Nephron progenitor cell (in vitro differentiated cells): Measurements from ENCODE around the gene MAPKAPK3.

Source experiments
- DNase-seq: peaks from one replicate; pipeline ENCODE4 v3.0.0; 2021
- H3K27ac Mint-ChIP-seq: 2 replicates; pipeline ENCODE4 v1.8.0; 2021; ENCODE audit warnings: mild to moderate bottlenecking, moderate library complexity, mixed read lengths
- H3K27me3 Mint-ChIP-seq: 2 replicates; pipeline ENCODE4 v1.8.0; 2021; ENCODE audit warnings: mild to moderate bottlenecking, low read depth, mixed read lengths; ENCODE audit not compliant: poor library complexity
- H3K36me3 Mint-ChIP-seq: 2 replicates; pipeline ENCODE4 v1.8.0; 2021; ENCODE audit warnings: low read depth, mixed read lengths
- H3K4me1 Mint-ChIP-seq: 2 replicates; pipeline ENCODE4 v1.8.0; 2021; ENCODE audit warnings: mixed read lengths
- H3K4me3 Mint-ChIP-seq: 2 replicates; pipeline ENCODE4 v1.8.0; 2021; ENCODE audit warnings: mild to moderate bottlenecking, moderate library complexity, mixed read lengths
- H3K9me3 Mint-ChIP-seq: 2 replicates; pipeline ENCODE4 v1.8.0; 2021; ENCODE audit warnings: mild to moderate bottlenecking, moderate library complexity, mixed read lengths
- TF ChIP-seq, protein P1 (sequence below): fragments of 200-600 bp; sonication (generic); IDR thresholded peaks from 2 replicates; pipeline ENCODE4 v1.5.0; 2021; ENCODE audit warnings: antibody characterized with exemption

MAPKAPK3 gene

DNA sequence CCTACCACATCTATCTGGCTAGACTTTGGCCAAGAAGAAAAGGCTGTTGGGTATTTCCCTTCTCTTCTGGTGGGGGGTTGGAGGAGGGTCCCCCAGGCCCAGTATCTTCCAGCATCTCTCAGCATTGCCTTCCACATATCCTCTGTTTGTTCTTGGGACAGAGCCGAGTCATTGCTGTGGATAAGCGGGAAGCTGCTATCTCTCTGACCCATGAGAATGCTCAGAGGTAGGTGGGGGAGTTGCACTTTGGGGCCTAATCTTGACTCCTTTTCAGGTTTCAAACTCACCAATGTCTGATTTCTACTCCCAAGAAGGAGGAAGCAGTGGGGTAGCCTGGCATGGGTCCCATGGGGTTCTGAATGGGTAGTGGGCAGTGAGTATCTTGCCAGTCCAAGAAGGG lies 39.6 kb upstream of the MAPKAPK3 start:
- Mint-ChIP-seq H3K27ac (no peak overlapping the region), H3K4me3 (no peak overlapping the region), H3K36me3 (no peaks in the 10 kb centered on the region), H3K9me3 (no peaks in the 10 kb centered on the region), H3K4me1 (no peaks in the 10 kb centered on the region), H3K27me3 (peaks cover 4% of the 10 kb centered on the region)
- TF ChIP-seq, protein P1, sequence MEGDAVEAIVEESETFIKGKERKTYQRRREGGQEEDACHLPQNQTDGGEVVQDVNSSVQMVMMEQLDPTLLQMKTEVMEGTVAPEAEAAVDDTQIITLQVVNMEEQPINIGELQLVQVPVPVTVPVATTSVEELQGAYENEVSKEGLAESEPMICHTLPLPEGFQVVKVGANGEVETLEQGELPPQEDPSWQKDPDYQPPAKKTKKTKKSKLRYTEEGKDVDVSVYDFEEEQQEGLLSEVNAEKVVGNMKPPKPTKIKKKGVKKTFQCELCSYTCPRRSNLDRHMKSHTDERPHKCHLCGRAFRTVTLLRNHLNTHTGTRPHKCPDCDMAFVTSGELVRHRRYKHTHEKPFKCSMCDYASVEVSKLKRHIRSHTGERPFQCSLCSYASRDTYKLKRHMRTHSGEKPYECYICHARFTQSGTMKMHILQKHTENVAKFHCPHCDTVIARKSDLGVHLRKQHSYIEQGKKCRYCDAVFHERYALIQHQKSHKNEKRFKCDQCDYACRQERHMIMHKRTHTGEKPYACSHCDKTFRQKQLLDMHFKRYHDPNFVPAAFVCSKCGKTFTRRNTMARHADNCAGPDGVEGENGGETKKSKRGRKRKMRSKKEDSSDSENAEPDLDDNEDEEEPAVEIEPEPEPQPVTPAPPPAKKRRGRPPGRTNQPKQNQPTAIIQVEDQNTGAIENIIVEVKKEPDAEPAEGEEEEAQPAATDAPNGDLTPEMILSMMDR, result no peak
- no peak for DNase-seq

DNA sequence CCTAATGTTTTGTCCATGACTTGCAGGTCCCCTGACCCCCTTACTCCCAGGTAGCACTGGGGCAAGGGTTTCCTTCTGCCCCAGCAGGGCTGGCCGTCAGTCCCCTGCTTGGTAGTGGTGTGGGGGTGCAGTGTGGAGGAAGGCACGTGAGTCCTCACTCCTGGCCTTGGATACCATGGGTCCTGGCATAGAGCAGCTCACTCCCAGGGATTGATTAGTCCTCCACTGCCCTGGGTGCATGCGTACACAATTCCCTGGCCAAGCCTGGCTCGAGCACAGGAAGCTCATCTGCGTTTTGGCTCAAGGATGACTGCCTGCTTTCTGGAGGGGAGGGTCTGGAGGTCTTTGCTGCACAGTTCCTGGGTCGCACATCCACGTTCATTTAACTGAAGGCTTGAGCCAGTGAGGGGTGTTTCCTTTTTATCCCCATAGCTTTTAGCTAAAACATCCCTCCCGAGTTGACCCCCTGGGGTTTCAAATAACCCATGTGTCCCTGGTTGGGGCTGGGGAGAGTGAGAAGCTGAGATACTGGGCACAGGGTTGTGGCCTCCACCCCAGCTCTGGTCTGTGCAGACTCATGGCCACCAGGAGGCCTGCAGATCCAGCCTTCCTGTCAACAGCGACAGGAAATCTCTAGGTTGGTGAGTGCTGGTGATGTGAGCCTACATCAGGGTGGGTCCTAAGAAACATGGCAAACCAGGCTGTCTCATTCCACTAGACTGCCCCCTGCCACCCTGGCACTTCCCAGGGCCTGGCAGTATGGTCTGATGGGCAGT lies 36.1 kb upstream of the MAPKAPK3 start:
- H3K9me3 Mint-ChIP-seq, result no peaks in the 10 kb centered on the region
- H3K27ac Mint-ChIP-seq, result no peak overlapping the region
- no peak overlapping the region for H3K4me3 Mint-ChIP-seq
- peaks cover 4% of the 10 kb centered on the region for H3K4me1 Mint-ChIP-seq
- peaks cover 4% of the 10 kb centered on the region for H3K27me3 Mint-ChIP-seq
- TF ChIP-seq, protein P1, result no peak
- peaks cover 7% of the 10 kb centered on the region for H3K36me3 Mint-ChIP-seq
- no peak for DNase-seq

DNA sequence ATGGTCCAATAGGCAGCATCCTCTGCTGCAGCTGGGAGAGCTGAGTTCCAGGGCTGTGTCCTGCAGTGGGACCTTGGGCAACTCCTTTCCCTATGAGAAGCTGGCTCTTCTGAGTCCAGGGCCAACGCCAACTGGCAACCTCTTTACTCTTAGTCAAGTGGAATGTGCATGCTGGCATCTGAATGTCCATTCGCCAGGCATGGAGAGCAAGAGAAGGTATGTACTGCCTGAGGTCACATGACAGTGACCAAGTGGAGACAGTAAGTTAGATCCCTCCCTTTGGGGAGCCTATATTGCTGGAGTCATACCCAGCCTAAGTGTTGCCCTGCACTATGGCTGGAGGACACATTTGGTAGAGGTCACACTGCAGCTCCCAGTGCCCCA lies 35.5 kb upstream of the MAPKAPK3 start:
- H3K9me3 Mint-ChIP-seq, result no peaks in the 10 kb centered on the region
- H3K36me3 Mint-ChIP-seq, result peaks cover 7% of the 10 kb centered on the region
- peaks cover 4% of the 10 kb centered on the region for H3K4me1 Mint-ChIP-seq
- TF ChIP-seq, protein P1, result no peak
- peaks cover 4% of the 10 kb centered on the region for H3K27me3 Mint-ChIP-seq
- no peak overlapping the region for H3K4me3 Mint-ChIP-seq
- no peak overlapping the region for H3K27ac Mint-ChIP-seq
- no peak for DNase-seq

DNA sequence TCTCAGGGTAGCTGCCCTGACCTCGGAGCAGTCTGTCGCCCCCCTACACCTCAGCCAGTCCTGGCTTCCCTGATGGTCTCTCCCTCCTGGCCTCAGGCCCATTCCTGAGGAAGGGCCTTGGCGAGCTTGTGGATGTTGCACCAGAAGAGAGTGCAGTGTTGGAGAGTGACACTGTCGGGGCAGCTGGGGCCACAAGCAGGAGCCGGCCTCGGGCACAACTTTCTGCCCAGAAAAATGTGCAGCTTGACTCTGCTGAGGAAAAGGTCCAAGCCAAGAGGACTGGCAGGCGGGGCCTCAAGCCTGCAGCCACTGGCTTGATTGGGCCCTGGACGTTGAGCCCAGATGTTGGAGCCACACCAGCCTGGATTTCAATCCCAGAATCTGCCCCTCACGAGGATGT lies 34.9 kb upstream of the MAPKAPK3 start:
- no peaks in the 10 kb centered on the region for H3K9me3 Mint-ChIP-seq
- no peak overlapping the region for H3K4me3 Mint-ChIP-seq
- DNase-seq, result no peak
- no peak overlapping the region for H3K27ac Mint-ChIP-seq
- peaks cover 4% of the 10 kb centered on the region for H3K27me3 Mint-ChIP-seq
- H3K4me1 Mint-ChIP-seq, result peaks cover 4% of the 10 kb centered on the region
- TF ChIP-seq, protein P1, result no peak
- peaks cover 7% of the 10 kb centered on the region for H3K36me3 Mint-ChIP-seq

DNA sequence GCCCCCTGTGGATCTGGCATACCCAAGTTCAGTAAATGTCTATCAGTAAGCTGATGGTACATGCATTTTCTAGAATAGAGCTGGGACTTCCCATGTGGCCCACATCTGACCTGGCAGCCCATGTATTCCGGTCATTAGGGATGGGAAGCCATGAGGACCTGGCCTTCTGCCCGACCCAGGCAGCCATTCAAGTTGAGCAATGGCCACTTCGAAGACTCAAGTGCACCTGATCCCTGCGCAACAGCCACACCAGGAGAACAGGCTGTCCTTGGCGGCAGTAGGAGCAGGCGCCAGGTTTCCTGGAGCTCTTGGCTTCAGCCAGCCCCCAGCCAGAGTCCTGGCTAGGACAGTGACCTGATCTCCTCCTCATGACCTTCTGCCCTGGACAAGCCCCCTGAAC lies 33.1 kb upstream of the MAPKAPK3 start:
- Mint-ChIP-seq H3K9me3 (no peaks in the 10 kb centered on the region), H3K4me1 (peaks cover 4% of the 10 kb centered on the region), H3K4me3 (no peak overlapping the region), H3K36me3 (peaks cover 7% of the 10 kb centered on the region), H3K27ac (peak overlapping the region; percentile 26), H3K27me3 (peaks cover 4% of the 10 kb centered on the region)
- no peak for DNase-seq
- TF ChIP-seq, protein P1, result no peak

DNA sequence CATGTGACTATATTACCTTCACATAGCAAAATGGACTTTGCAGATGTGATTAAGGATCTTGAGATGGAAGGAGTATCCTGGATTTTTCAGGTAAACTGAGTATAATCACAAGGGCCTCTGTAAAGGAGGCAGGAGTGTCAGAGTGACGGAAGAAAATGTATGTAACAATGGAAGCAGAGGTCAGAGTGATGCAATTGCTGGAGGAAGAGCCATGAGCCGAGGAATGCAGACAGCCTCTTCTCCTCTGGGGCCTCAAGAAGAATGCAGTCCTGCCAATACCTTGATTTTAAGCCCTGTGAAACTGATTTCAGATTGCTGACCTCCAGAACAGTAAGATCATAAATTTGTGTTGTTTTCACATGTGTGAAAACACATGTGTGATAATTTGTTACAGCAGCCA lies 32.6 kb upstream of the MAPKAPK3 start:
- no peak overlapping the region for H3K4me3 Mint-ChIP-seq
- peaks cover 4% of the 10 kb centered on the region for H3K4me1 Mint-ChIP-seq
- no peak for DNase-seq

More for the DNA sequence above, 32.6 kb upstream of the MAPKAPK3 start:
- Mint-ChIP-seq H3K27ac (peak overlapping the region; percentile 26), H3K36me3 (peaks cover 7% of the 10 kb centered on the region), H3K9me3 (no peaks in the 10 kb centered on the region), H3K27me3 (peaks cover 4% of the 10 kb centered on the region)
- TF ChIP-seq, protein P1, result no peak
